GM23338 (cell line): Measurements from ENCODE around the gene POR. TPM values are rescaled to one million over a fixed set of nuclear protein-coding genes. Genes with fewer than 3 reads are reported as not detected.

Experiments
- ATAC-seq: fragments of 200-7000 bp; cut with Tn5 transposase; 3 replicates; pipeline ENCODE4 v1.9.1; 2020
- DNase-seq: peaks from one replicate; pipeline ENCODE4 v3.0.0-alpha.2; 2015; ENCODE audit warnings: low spot score
- H2AFZ ChIP-seq: fragments of 200-600 bp; sonication (generic); 2 replicates; pipeline ENCODE4 v1.8.0; 2016; ENCODE audit warnings: antibody characterized with exemption, mild to moderate bottlenecking, moderate library complexity
- H3F3A ChIP-seq: fragments of 200-600 bp; sonication (generic); replicated peaks from 2 replicates; pipeline ENCODE4 v1.8.0; 2017; ENCODE audit warnings: antibody characterized with exemption, mixed run types, low read depth
- H3K27ac ChIP-seq: fragments of 200-600 bp; sonication (generic); 2 replicates; pipeline ENCODE4 v1.6.1; 2016; ENCODE audit warnings: low read depth
- H3K27me3 ChIP-seq: fragments of 200-600 bp; sonication (generic); 2 replicates; pipeline ENCODE4 v1.8.0; 2016; ENCODE audit warnings: mild to moderate bottlenecking, mixed run types, moderate library complexity; ENCODE audit not compliant: insufficient read depth
- H3K36me3 ChIP-seq: fragments of 200-600 bp; sonication (generic); 2 replicates; pipeline ENCODE4 v1.8.0; 2016; ENCODE audit warnings: mild to moderate bottlenecking; ENCODE audit not compliant: insufficient read depth
- H3K4me1 ChIP-seq: fragments of 200-600 bp; sonication (generic); 2 replicates; pipeline ENCODE4 v1.8.0; 2016; ENCODE audit warnings: mild to moderate bottlenecking, moderate library complexity; ENCODE audit not compliant: insufficient read depth
- H3K4me2 ChIP-seq: fragments of 200-600 bp; sonication (generic); 2 replicates; pipeline ENCODE4 v1.7.1; 2017; ENCODE audit warnings: mixed run types
- H3K4me3 ChIP-seq: fragments of 200-600 bp; sonication (generic); 2 replicates; pipeline ENCODE4 v1.6.1; 2016; ENCODE audit warnings: mixed run types
- H3K79me2 ChIP-seq: fragments of 200-600 bp; sonication (generic); replicated peaks from 2 replicates; pipeline ENCODE4 v1.8.0; 2017; ENCODE audit warnings: mild to moderate bottlenecking; ENCODE audit not compliant: insufficient read depth
- H3K9me2 ChIP-seq: fragments of 200-600 bp; sonication (generic); 2 replicates; pipeline ENCODE4 v1.8.0; 2017; ENCODE audit not compliant: insufficient read depth
- H4K20me1 ChIP-seq: fragments of 200-600 bp; sonication (generic); replicated peaks from 2 replicates; pipeline ENCODE4 v1.8.0; 2017; ENCODE audit warnings: mild to moderate bottlenecking; ENCODE audit not compliant: insufficient read depth
- H3K27ac Mint-ChIP-seq: 2 replicates; pipeline ENCODE4 v1.8.0; 2020; ENCODE audit warnings: inconsistent platforms, mild to moderate bottlenecking, moderate library complexity, mixed read lengths
- H3K27me3 Mint-ChIP-seq: 3 replicates; pipeline ENCODE4 v1.8.0; 2022; ENCODE audit warnings: low read depth, mild to moderate bottlenecking, moderate library complexity, mixed read lengths, inconsistent platforms; ENCODE audit not compliant: insufficient read depth, poor library complexity
- H3K36me3 Mint-ChIP-seq: 3 replicates; pipeline ENCODE4 v1.8.0; 2021; ENCODE audit warnings: low read depth, mild to moderate bottlenecking, inconsistent platforms, moderate library complexity, mixed read lengths
- H3K4me1 Mint-ChIP-seq: 3 replicates; pipeline ENCODE4 v1.8.0; 2020; ENCODE audit warnings: mild to moderate bottlenecking, inconsistent platforms, mixed read lengths
- H3K4me3 Mint-ChIP-seq: 3 replicates; pipeline ENCODE4 v1.8.0; 2021; ENCODE audit warnings: moderate library complexity, mild to moderate bottlenecking, inconsistent platforms, mixed read lengths
- H3K9me3 Mint-ChIP-seq: 3 replicates; pipeline ENCODE4 v1.8.0; 2020; ENCODE audit warnings: moderate library complexity, mild to moderate bottlenecking, inconsistent platforms, mixed read lengths
- EZH2 ChIP-seq: fragments of 200-600 bp; sonication (generic); IDR thresholded peaks from one replicate; pipeline ENCODE4 v1.8.0; 2017; ENCODE audit warnings: antibody characterized with exemption, mild to moderate bottlenecking, low read depth; ENCODE audit not compliant: unreplicated experiment
- NANOG ChIP-seq: IDR thresholded peaks from 2 replicates; pipeline ENCODE4 v1.6.1; 2016; ENCODE audit warnings: antibody characterized with exemption, borderline replicate concordance
- POLR2AphosphoS5 ChIP-seq: IDR thresholded peaks from 2 replicates; pipeline ENCODE4 v1.6.1; 2016; ENCODE audit warnings: antibody characterized with exemption, low read depth
- STAT1 ChIP-seq: IDR thresholded peaks from one replicate; pipeline ENCODE4 v1.6.1; 2016; ENCODE audit warnings: antibody characterized with exemption; ENCODE audit not compliant: unreplicated experiment
- ZNF114 ChIP-seq: fragments of 250-450 bp; sonication (Bioruptor Pico); IDR thresholded peaks from 2 replicates; pipeline ENCODE4 v1.5.0; 2020; ENCODE audit warnings: mild to moderate bottlenecking, moderate library complexity
- ZNF331 ChIP-seq: fragments of 250-450 bp; sonication (Bioruptor Pico); IDR thresholded peaks from 2 replicates; pipeline ENCODE4 v1.5.0; 2020; ENCODE audit warnings: low read depth, mild to moderate bottlenecking, moderate library complexity
- ZNF462 ChIP-seq: fragments of 250-450 bp; sonication (Bioruptor Pico); IDR thresholded peaks from 2 replicates; pipeline ENCODE4 v1.5.0; 2020; ENCODE audit warnings: mild to moderate bottlenecking, moderate library complexity
- polyA plus RNA-seq: library from polyadenylated mRNA; unstranded; fragments of >200 nt; fragmentation: Nextera tagmentation; extraction: Ambion mirVana; gene quantifications from 2 replicates; pipeline ENCODE4 v1.2.1, GENCODE V29; 2016
- total RNA-seq: library from RNA; depleted of rRNA; stranded (reverse); fragments of >200 nt; shearing (Covaris generic); gene quantifications from 2 replicates; pipeline ENCODE4 v1.2.3, GENCODE V29; 2014

POR gene
- total and polyA plus RNA-seq, 2 experiments from 2014 or later: 126 to 164 TPM

- H3K4me1 Mint-ChIP-seq: 0 out of 3 replicates have a peak, but pooled peaks cover 3% of the 10 kb centered on the region
- no peak overlapping the region for H3K4me3 Mint-ChIP-seq
- no peaks in the 10 kb centered on the region; the same call in 1 of the 2 replicates for H3K36me3 ChIP-seq
- peaks cover 84% of the 10 kb centered on the region for H3K79me2 ChIP-seq
- H3K27me3 Mint-ChIP-seq: peaks cover 4% of the 10 kb centered on the region
- no peak overlapping the region for H2AFZ ChIP-seq
- no peaks in the 10 kb centered on the region for H3K9me2 ChIP-seq
- ATAC-seq: no peak
- no peak overlapping the region for H3K4me3 ChIP-seq
- no peaks in the 10 kb centered on the region for H3K9me3 Mint-ChIP-seq
- H3K27ac ChIP-seq: 0 out of 2 replicates have a peak overlapping the region, but pooled peaks have one; percentile 32
- no peak for TF ChIP-seq NANOG
- no peak for TF ChIP-seq STAT1
- no peak for TF ChIP-seq ZNF114 (CRISPR knock-in tag)
- TF ChIP-seq ZNF462 (CRISPR knock-in tag): no peak
- TF ChIP-seq POLR2AphosphoS5: no peak
- no peak for TF ChIP-seq ZNF331 (CRISPR knock-in tag)
- no peak for TF ChIP-seq EZH2
- no peaks in the 10 kb centered on the region for H3K4me1 ChIP-seq
- H3K36me3 Mint-ChIP-seq: 0 out of 3 replicates have a peak, but pooled peaks cover under 1% of the 10 kb centered on the region
- peaks cover 45% of the 10 kb centered on the region; the same call in 1 of the 2 replicates for H4K20me1 ChIP-seq
- no peaks in the 10 kb centered on the region for H3K27me3 ChIP-seq
- H3K27ac Mint-ChIP-seq: no peak overlapping the region
- DNase-seq: no peak
- no peak overlapping the region for H3K4me2 ChIP-seq
- no peaks in the 10 kb centered on the region for H3F3A ChIP-seq
Measured at GRCh38 chr7:75946207-75946855, 31.4 kb downstream of the POR start.
